B cell (primary cell): ENCODE measurements around the gene RBM26.

Source experiments
- CTCF ChIP-seq: fragments of 200-600 bp; IDR thresholded peaks from one replicate; pipeline ENCODE4 v1.8.0; 2022; ENCODE audit warnings: antibody characterized with exemption, mild to moderate bottlenecking
- EZH2 ChIP-seq: IDR thresholded peaks from 2 replicates; pipeline ENCODE4 v1.6.1; 2012; ENCODE audit warnings: borderline replicate concordance, low read depth, mild to moderate bottlenecking, moderate library complexity, low read length; ENCODE audit not compliant: insufficient read depth, poor library complexity, severe bottlenecking

GRCh38 chr13:79442221-79442620, 36.2 kb upstream of the RBM26 start:
- no peak for TF ChIP-seq CTCF
- TF ChIP-seq EZH2 = no peak
